GM18861 (cell line): ENCODE measurements around the gene TAS2R41.

Experiments
- ATAC-seq: cut with Tn5 transposase; IDR thresholded peaks from one replicate; pipeline ENCODE4 v1.9.1; 2021; ENCODE audit not compliant: unreplicated experiment

The TAS2R41 gene

DNA sequence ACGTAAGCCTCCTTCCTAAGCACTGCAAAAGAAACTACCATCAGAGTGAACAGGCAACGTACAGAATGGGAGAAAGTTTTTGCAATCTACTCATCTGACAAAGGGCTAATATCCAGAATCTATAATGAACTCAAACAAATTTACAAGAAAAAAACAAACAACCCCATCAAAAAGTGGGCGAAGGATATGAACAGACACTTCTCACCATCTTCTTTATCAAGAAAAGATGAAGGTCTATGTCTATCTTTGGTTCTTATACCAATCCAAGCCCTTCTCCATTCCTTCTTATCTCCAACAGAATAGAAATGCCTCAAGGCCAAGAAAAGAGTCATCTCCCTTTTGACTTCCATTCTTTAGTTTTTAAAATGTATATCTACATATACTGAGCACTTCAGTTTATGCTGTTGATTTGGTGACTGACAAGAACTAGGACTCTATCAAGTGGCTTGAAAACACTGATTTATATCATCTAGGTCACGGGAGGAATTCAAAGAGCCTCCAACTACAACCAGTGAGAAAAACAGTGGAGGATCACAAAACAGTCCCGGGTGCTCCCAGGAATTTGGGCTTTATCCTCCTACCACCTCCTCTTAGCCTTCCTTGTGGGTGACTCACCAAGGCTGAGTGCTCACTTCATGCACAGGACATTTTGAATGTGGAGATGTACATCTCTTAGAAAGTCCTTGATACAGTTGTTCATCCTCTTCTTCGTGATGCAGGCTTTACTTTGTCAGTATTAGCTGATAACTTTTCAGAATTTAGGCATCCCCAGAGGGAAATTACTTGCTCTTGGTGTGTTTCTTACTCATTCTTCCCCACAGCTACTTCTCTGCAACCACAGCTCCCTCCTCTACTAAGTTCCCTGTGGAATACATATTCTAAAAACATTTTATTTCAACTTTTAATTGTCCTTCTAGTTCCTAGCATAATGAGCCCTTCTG, 15.4 kb downstream of the TAS2R41 start:
- ATAC-seq = no peak

DNA sequence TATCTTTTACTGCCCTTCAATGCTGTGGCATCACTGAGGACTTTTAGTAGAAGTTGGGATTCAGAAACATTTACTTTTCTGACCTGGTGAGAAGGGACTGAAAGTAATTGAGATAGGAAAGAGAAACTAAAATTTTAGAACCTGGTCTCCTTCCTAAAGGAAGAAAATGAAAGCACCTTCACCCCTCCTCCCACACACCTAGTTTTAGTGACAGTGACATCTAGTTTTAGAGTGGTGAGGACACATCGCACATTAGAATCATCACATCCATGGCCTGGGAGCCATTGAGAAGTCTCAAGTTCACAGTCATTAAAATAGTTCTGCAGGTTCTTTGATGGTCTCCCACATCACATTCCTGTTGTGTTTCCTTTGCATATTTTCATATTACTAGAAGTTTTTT, 16.1 kb downstream of the TAS2R41 start:
- no peak for ATAC-seq

DNA sequence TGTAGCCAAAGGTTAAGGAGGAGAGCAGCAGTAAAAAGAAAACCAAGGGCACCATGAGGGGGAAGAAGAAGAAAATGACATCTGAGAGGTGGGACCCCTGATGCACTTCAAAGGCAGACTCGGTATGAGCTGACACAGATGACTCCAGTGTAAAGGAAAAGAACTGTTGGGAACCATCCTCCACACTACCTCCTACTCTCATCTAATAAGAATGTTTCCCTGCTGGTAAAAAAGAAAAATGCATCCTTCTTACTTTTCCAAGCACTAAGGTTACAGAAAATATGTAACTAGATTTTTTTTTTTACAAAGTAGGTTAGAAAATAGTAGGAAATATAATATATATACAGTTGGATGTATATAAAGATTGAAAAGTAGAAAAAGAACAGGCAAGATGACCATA, 16.9 kb downstream of the TAS2R41 start:
- ATAC-seq = no peak

- no peak for ATAC-seq
These were observed 18.2 kb downstream of the TAS2R41 start for GRCh38 chr7:143495851-143496250.

- ATAC-seq = no peak
These were observed 18.6 kb downstream of the TAS2R41 start for GRCh38 chr7:143496263-143496662.

- ATAC-seq = no peak
These were observed 19.5 kb downstream of the TAS2R41 start for GRCh38 chr7:143497008-143497795.

DNA sequence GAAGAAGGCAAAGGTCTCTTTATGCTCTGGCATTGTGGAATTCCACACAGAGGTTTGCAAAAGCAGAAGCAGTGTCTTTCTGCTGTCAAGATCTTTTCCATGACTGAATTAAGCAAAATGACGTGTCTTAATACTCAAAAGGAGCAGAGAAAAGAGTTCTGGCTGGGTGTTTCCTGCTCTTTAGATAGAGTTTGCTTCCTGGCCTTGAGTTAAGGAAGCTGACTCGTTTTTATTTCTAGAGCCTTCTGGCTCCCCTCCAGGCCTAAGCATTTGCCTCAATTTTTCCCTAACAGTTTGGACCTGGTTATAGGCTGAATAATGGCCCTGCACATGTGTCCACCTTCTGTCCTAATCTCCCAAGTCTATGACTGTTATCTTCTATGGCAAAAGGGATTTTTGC, 21.6 kb downstream of the TAS2R41 start:
- no peak for ATAC-seq

- ATAC-seq = no peak
These were observed 22.2 kb downstream of the TAS2R41 start for GRCh38 chr7:143499743-143500348.

GRCh38 chr7:143503261-143503660, 25.6 kb downstream of the TAS2R41 start:
- no peak for ATAC-seq

GRCh38 chr7:143504215-143504936, 26.7 kb downstream of the TAS2R41 start:
- ATAC-seq = no peak

DNA sequence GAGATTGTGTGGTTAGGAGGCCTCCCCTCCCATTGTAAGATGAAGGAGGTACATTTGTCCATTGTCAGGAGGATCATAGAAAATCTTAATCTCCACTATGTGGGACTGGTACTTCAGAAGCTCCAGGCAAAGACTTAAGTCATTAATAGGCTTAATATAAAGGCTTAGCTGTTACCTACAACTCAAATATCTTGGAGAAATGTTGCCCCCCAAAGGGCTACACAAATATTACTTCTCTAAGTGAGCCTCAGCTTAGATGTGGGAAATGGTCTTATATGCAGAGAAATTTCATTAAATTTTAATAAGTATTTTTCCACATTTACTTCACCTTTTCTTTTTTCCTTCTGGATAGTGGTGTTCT, 27.2 kb downstream of the TAS2R41 start:
- ATAC-seq = no peak

DNA sequence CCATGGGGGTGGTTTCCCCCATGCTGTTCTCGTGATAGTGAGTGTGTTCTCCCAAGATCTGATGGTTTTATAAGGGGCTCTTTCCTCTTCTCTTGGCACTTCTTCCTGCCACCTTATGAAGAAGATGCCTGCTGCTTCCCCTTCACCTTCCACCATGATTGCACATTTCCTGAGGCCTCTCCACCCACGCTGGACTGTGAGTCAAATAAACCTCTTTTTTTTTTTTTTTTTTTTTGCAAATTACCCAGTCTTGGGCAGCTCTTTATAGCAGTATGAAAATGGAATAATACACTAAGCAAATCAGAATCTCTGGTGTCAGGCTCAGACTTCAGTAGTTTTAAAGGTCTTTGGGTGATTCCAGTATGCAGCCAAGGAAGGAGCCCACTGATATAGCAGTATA, 28.2 kb downstream of the TAS2R41 start:
- no peak for ATAC-seq

DNA sequence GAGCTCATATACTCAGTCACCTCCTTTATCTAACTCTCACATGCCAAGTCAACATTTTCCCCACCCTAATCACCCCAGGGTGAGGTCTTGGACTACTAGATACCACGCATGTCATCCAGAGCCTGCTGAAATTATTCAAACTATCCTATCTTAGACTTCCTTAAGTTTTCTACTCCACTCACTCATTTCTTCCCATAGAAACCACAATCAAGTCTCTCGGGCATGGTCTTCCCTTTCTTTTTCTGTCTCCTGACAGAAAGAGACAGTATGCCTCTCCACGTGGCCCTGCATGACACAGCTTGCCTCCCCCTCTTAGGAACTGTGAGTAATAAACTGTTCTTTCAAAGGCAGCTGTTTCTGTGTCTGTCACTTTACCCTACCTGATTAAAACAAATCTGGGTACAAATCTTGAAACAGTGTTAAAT, 29.4 kb downstream of the TAS2R41 start:
- ATAC-seq = no peak

GRCh38 chr7:143507534-143508055, 29.9 kb downstream of the TAS2R41 start:
- ATAC-seq = no peak

DNA sequence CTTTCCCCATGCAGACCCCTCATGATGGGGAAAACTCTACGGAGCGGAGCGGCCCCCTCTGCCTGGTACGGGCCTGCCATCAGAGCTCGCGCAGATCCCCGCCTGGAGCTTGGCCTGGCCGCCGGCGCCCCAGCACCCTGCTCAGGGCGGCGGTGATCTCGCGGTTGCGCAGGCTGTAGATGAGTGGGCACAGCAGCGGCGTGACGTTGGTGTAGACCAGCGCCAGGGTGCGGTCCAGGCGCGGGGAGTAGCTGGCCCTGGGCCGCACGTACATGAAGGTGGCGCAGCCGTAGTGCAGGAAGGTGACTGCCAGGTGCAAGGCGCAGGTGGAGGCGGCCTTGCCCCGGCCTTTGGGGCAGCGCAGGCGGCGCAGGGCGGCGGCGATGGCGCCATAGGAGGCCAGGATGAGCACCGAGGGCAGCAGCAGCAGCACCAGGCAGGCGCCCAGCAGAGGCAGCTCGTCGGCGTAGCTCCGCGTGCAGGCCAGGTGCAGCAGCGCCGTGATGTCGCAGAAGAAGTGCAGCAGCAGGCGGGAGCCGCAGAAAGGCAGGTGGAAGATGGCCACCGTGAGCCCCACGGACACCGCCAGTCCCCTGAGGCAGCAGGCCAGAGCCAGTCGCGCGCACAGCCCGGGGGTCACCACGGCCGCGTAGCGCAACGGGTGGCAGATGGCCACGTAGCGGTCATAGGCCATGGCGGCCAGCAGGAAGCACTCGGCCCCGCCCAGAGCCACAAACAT, 33.4 kb downstream of the TAS2R41 start:
- ATAC-seq = no peak

DNA sequence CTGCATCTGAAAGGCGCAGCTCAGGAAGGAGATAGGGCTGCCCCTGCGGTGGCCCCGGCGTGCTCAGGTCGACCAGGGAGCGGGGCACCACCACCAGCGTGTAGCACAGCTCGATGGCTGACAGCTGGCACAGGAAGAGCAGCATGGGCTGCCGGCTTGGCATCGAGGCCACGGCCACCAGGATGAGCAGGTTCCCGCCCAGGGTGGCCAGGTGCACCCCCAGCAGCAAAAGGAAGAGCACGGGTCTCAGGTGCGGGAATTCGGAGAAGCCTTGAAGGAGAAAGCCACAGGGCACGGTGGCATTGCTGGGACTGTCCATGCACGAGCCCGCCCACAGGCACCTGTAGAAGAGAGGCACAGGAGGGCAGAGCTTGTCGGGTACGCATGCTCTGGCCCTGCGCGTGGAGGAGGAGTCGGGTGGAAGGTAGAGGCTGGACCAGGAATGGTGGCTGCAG, 33.9 kb downstream of the TAS2R41 start:
- ATAC-seq = no peak

GRCh38 chr7:143512488-143513340, 35.0 kb downstream of the TAS2R41 start:
- no peak for ATAC-seq

DNA sequence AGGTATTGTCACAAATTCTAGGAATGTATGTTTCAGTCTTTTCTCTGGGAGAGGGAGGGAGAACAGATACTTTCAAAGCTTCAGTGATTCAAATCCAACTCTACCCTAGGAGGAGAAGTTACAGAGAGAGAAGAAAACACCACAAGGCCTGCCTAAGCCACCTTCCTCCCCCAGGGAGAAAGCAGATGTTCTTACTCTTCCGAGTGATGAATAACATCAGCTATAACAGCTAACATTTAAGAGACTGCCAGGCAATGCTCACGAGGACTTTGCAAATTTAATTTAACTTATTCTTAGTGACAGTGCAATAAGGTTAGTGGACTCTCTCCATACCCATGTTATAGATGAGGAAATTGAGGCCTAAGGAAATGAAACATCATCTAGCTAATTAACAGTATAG, 36.8 kb downstream of the TAS2R41 start:
- no peak for ATAC-seq
